HG03196 (cell line): Measurements from ENCODE around the gene BPIFB6.

Source experiments
- ATAC-seq: cut with Tn5 transposase; IDR thresholded peaks from one replicate; pipeline ENCODE4 v1.9.1; 2021; ENCODE audit not compliant: unreplicated experiment

The BPIFB6 gene

DNA sequence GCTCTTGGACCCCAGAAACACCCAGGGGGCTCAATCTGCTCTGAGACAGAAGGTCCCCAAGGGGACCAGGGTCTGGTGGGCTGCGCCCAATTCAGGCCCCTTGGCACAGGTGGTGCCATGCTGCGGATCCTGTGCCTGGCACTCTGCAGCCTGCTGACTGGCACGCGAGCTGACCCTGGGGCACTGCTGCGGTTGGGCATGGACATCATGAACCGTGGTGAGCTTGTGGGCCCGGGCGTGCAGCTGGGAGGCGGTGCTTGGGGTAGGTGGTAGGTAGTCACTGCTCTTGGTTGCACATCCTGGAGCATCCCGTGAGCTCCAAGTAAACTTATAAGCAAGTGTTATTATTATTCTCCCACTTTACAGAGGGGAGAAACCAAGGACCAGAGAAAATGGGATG lies at the start of gene BPIFB6:
TSS of gene BPIFB6 (plus strand) at position 118 of the 400 bp plus-strand sequence. CDS start at position 118, 0 bp downstream.
- ATAC-seq, result no peak

- no peak for ATAC-seq
Observed at GRCh38 chr20:32982617-32983458, 48.6 kb upstream of the BPIFB6 start.

- ATAC-seq, result no peak
Observed at GRCh38 chr20:32983459-32984112, 47.9 kb upstream of the BPIFB6 start.

DNA sequence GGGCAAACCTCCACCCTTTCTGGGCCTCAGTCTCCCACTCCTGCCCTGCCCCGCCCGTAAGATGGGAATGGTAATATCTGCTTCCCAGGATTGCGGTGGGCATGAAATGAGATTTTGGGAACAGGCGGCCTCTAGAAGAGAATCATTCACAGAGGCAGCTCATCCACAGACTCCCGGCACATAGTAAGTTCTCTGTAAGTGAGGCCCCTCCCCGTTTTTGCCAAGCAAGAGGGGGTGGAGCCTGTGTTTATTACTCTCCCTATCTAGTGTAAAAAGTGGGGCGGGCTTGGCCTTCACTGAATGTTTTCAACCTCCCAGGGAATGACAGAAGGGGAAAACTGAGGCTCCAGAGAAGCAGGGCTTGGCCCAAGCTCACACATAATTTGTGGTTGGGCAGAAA lies 47.3 kb upstream of the BPIFB6 start:
- no peak for ATAC-seq

- no peak for ATAC-seq
Observed at GRCh38 chr20:32984631-32985354, 46.7 kb upstream of the BPIFB6 start.

DNA sequence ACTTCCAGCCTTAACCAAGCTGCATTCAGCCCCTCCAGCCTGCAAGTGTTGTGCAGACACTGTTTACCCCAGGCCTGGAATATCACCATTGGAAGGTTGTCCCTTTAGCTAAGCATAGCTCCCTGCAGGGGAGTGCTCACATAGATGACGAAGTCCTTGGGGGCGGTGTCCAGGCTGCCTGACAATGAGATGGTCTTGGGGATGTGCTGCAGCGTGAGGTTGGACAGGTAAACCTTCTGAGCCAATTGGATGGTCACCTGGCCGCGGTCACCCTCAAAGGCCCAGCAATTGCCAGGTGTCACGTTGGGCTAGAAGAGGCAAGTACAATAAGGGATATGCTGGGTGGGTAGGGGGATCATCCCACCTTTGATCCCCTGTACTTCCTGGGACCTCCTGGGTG lies 45.9 kb upstream of the BPIFB6 start:
- ATAC-seq, result no peak

DNA sequence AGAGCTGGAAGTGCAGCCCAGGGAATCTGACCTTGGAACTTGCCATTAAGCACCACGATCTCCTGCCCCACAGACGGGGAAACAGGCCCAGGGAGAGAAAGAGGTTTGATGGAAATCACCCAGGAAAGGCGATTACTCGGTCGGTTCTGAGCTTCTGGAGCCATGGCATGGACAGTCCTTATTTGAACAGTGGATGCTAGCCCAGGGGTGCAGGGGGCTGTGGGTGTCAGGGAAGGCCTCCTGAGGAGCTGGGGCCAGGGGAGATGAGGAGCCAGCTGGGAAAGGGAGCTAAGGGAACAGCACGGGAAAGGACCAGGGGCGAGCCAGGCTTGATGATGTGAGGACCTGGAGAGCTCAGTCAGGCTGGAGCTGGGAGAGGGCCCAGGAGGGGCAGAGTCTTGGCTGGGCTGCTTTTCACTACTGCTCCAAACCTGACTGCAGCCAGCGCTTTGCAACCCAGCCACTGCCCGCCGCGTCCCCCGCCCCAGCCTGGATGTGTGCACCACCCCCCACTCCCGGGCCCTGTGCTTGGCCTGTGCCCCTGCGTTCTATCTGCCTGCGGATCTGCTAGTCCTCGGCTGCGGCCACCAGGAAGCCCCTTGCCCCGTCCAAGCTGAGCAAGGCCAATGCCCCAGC lies 45.0 kb upstream of the BPIFB6 start:
- ATAC-seq, result no peak

DNA sequence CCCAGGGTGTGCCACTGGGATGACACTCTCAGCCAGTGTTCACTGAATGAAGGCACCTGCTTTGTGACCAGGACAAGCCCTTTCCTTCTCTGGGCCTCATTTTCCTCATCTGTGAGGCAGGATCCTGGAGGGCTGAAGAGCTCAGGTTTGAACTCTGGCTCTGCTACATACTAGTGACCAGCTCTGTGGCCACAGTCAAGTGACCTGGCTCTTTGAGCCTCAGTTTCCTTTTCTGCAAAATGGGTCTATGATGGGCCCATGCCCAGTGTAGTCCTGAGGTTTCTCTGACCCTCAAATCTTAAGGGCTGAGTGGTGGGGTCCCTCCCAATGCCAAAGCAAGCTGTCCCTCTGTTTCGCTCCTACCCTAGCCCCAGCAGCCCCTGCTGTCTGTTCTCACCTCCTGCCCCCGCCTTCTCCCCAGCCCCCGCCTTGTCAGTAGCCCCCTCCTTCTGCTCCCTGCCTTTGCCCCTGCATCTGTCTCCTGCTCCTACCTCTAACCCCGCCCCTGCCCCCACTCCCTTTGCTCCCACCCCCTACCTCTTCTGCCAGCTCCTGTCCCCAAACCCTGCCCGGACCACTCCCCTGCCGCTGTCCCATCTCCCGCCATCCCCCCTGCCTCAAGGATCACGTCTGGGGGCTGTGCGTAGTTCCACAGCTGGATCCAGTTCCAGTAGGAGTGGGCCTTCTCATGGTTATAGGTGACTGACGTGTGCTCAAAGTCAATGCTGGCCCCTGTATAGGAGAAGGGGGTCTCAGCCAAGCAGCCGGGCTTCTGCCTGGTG lies 44.2 kb upstream of the BPIFB6 start:
- no peak for ATAC-seq

DNA sequence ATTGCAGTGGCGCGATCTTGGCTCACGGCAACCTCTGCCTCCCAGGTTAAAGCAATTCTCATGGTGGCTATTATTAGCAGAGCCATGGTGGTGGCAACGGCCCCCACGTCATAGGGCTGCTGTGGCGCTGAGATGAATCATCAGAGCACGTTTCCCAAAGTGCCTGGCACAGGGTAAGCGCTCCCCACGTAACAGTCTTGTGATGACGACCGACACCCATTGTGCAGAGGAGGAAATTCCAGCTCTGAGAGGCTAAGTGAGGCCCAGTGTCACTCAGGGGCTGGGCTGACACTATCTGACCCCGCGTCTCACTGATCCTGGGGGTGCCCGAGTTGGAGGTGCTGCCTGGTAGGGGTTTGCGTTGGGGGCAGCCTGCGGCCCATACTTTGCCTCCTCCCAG lies 43.4 kb upstream of the BPIFB6 start:
- no peak for ATAC-seq

GRCh38 chr20:32989507-32990283 lies 41.8 kb upstream of the BPIFB6 start:
- ATAC-seq, result no peak

- no peak for ATAC-seq
Observed at GRCh38 chr20:32990426-32990825, 41.0 kb upstream of the BPIFB6 start.

DNA sequence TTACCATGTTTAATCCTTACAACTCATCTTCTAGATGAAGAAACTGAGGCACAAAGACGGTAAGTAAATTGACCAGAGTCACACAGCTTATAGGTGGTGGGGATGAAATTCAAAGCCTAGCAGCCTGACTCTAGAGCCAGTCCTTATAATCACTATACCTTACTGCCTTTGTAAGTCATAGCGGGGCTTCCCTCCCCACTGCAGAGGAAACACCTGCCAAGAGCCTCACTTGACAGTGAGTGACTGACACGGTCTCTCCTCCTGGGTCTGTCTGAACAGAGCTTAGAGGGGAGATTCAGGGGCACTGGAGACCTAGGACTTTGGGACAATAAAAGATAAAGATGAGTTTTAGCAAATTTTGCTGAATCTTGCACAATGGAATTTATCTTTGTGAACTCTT lies 40.1 kb upstream of the BPIFB6 start:
- no peak for ATAC-seq

- ATAC-seq, result no peak
Observed at GRCh38 chr20:32991792-32992641, 39.4 kb upstream of the BPIFB6 start.

DNA sequence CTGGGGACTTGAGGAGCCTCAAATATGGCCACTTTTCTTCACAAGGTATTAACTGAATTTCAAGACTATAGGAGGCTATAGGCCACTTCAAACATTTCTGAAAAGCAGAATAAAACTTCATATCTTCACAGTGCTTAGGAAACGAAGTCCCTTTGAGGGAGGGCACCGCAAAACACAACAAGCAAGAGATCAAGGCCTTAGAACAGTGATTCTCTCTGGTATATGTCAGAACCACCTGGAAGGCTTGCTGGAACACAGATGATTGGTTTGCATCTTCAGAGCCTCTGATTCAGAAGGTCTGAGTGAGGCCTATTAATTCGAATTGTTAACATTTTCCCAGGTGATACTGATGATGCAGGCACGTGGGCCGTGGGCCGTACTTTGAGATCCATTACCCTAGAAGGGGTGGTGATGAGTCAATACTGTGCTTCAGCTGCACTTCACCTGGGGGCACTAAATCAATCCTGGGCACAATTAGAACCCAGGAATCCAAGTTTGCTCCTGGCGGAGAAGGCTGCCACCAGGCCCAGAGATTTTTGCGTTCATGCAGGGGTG lies 37.9 kb upstream of the BPIFB6 start:
- ATAC-seq, result no peak

GRCh38 chr20:32995802-32996201 lies 35.6 kb upstream of the BPIFB6 start:
- ATAC-seq, result no peak

GRCh38 chr20:32997431-32997830 lies 34.0 kb upstream of the BPIFB6 start:
- no peak for ATAC-seq

DNA sequence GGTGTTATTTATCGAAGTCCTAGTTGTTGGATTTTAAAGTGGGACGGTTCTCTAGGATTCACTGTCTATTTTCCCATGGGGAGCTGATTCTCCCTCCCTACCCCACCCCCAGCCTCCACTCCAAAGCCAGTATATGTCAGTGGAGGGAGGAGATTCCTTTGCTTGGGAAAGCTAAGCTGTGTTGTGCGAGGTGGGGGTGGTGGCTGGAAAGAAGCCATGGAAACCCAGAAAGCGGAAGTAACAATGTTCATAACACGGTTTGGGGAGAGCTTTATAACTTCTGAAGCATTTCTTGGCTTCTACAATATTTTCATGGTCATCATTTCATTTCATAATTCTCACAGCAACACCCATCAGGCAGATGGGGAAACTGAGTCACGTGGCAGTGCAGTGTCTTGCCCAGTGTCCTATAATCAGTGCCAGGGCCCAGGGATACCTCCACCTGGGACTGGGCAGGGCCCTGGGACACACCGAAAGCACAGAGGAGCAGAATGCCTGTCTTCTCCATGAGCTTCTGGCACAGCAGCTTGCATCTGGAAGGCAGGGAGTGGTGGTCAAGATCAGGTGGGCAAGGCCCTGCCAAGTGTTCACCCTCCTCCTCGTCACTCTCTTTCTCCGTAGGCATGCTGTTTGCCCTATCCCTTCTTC lies 31.7 kb upstream of the BPIFB6 start:
- ATAC-seq, result no peak
